ENCODE measurements around the gene ARHGEF17.

ARHGEF17 gene

DNA sequence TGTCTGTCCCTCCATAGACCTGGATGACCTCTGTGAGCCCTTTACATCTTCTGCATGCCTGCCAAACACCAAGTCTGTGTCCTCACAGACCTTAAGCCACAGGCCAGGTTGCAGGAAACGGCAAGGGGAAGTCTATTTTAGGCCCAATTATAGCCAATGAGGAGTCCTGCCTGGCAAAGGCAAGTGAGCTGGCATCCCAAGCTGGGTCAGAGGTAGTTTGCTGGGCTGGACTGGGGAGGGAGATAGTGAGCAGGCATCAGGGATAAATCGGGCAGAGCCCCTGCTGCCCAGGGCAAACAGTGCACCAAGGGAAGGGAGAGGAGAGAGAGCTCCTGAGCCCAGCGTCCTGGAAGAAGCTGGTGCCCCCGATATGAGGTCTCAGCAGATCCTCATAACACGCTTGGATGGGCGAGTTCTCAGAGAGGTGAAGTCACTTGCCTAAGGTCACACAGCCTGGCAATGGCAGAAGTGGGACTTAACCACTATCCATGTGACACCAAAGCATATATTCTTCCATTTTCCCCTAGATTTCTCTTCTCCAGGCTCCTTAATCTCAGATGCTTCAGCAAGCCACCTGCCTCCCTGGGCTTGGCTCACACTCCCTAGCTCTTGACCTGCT lies 64.4 kb downstream of the ARHGEF17 start:
- in situ Hi-C loops (cut with MboI; ENCODE audit: low sequenced_read_pairs) = no loop called here

DNA sequence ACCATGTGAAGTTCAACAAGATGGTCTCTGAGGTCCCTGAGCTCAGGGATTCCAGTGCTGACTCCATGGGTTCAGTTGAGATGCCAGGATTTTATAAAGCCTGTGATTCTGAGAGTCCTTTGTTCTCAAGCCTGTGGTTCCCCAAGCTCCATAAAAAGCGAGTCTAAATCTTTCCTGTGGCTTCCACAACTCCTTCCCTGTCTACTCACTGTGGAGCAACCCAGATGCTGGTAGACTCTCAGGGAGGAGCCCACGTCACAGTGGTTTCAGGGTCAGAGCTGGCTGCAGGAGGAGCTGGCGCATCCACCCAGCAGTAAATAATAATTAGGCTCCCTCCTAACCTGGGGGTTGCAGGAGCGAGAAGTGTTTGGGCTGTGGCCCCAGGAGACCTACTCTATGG lies 66.1 kb downstream of the ARHGEF17 start:
- in situ Hi-C loops (cut with MboI; ENCODE audit: low sequenced_read_pairs) = no loop called here

DNA sequence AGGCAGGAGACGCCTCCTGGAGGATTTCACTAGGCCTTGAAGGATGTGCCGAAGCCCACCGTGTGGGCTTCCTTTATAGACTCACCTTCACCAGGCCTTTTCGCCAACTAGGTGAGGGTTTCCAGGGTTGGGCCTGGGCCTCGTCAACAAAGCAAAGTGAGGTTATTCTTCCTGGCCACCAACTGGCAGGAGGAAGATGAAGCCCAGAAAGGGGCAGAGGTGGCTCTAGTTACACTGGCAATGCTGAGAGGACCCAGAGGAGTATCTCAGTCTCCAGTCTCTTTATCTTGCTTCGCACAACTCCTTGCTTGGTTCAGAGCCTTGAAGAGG lies 67.7 kb downstream of the ARHGEF17 start:
- in situ Hi-C loops (cut with MboI; ENCODE audit: low sequenced_read_pairs) = no loop called here

DNA sequence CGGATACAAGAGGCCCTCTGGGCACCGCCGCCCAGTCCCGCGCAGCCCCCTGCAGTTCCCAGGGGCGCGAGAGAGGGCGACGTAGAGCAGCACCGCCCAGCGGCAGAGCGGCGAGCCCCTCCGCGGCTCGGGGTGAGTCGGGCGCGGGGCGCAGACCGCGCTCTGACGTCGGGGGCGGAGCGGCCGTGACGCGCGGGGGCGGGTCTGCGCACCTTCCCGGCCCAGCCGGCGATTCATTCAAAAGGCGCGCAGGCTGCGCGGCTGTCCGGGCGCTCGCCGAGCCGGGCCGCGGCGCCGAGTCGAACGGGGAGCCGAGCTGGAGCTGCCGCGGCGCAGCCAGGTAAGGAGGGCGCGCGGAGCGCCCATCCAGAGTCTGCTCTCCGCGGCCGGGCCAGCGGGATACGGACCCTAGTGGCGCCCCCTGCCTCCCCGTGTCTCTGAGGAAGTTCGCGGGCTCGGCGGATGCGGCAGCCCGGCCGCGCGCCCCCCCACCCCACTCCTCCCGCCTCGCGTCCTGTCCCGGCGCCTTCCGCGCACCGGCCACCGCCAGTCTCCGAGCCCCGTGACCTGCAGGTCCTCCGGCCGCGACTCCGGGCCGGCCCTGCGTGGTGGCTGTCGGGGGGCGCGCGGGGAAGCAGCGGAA lies 68.2 kb downstream of the ARHGEF17 start, which contains the start of gene RELT:
Gene RELT, plus strand, starts transcription at position 240 of the 643 bp plus-strand sequence. CDS start 12,738 bp downstream, outside the sequence.
- in situ Hi-C loops (cut with MboI; ENCODE audit: low sequenced_read_pairs) = no loop called here

DNA sequence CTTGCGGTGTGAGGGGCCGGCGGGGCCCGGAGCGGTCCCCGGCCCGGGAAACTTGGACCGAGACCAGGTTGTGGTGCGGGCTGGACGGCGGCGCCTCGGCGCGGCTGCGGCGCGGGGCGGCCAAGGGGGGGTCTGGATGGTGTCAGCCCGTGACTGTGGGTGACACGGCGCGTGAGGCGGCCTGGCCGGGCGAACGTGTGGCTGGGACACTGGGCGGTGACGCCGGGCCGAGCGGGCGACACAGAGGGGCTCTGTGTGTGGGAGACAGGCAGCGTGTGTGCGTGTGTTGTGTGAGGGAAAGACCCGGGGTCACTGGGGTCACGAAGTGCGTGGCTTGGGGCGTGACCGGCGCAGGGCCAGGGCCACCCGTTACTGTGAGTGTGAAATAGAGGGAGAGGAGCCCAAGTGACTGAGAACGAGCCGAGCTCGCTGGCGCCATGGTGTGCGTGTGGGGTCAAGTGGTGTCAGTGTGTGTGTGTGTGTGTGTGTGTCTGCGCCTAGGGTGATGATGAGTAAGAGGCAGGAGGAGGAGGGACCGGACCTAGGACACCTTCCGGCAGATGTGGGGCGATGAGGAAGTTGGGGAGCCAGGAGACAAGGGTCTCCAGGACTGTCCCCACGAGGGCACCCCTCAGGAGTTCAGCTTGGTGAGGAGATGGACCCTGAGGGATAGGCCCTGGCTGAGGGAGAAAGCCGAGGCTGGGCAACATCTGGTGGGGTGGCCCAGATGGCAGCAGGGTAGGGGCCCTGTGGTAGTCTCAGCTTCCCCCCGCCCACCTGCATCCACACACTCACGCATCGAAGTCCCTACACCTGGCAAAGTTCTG lies 68.9 kb downstream of the ARHGEF17 start:
- in situ Hi-C loops (cut with MboI; ENCODE audit: low sequenced_read_pairs) = no loop called here

DNA sequence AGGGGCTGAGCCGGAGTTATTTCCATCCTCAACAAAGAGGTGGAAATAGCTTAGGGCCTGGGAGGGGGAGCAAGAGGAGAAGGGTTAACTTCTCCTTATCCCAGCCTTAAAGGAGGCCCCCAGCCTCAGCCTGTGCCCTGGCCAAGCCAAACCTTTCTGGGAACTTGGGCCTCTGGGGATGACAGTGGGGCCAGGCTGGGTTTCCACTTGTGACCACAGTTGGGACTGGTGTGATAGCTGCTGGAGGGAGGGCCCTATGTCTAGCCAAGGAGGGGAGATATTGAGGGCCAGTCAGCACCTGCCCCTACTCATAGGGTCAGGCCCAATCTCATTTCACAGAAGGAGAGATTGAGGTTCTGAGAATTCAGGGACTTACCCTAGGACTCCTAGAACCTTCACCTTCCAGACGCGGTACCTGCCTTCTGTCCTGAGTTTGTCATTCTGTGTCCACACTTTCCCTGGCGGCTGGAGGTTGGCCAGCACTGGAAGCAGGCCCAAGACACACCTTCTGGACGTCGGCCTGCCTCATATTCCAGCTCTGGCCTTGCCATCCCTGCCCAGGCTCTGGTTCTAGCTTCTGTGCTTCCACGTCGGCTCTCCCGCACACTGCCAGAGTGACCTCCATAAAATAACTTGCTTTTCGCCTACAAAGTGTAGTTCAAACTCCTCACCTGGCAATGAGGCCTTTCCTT lies 71.3 kb downstream of the ARHGEF17 start:
- in situ Hi-C loops (cut with MboI; ENCODE audit: low sequenced_read_pairs) = no loop called here

GRCh38 chr11:73380331-73380730 lies 72.3 kb downstream of the ARHGEF17 start:
- in situ Hi-C loops (cut with MboI; ENCODE audit: low sequenced_read_pairs) = no loop called here

DNA sequence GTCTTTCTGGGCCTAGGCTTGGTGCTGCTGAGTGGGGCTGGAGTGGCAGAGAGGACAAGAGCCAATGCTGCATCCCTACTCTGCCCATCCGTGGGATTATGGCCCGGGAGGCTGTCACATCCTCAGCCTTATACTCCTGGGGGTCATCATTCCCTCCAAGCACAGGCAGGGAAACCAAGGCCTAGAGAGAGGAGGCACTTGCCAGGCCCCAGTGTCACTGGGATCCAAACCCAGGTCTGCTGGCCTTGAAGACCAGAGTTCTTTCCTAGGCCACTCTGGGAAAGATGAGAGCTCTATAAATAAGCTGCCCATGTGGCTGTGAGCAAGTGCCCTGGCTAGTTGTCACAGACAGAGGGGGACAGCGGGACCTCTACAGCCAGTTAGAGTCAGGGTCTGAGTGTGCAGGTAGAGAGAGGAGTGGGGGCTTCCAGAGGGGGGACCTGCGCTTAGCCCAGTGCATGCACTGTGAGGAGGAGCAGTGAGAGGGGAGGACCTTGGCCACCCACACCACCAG lies 72.9 kb downstream of the ARHGEF17 start:
- in situ Hi-C loops (cut with MboI; ENCODE audit: low sequenced_read_pairs) = no loop called here

DNA sequence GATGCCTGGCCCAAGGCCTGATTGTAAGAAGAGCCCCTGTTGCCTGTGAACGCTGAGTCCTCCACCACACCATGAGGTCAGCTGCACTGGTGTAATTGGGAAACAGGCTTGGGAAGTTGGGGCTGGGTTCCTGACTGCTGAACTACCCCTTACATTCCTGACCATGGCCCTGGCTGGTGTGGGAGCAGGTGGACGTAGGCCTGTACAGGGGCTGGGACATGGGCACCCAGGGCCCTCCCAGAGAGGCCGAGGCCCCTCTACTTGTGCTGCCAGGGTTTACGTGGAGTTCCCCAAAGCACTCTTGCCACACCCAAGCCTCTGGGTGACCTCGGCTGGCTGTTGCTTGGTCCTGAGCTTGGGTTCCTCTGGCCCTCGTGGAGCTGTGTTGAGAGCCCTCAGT lies 73.5 kb downstream of the ARHGEF17 start:
- in situ Hi-C loops (cut with MboI; ENCODE audit: low sequenced_read_pairs) = no loop called here

DNA sequence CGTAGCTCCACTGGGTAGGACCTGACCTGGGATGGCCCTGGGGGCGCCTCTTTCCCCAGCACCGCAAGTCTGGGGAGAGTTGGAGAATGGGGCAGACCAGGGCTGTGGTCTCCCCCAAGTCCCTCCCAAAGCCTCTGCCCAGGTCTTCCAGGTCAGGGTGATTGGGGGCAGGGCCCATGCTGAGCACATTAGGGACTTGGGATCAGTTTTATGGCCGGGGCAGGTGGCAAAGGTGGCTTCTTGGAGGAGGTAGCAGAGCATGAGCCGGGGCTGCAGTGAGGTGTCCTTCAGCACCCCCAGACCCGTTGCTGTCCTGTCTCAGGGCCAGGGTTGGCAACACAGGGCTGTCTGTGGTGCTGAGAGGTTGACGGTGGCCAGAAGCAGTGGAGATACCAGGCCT lies 74.1 kb downstream of the ARHGEF17 start:
- in situ Hi-C loops (cut with MboI; ENCODE audit: low sequenced_read_pairs) = no loop called here

DNA sequence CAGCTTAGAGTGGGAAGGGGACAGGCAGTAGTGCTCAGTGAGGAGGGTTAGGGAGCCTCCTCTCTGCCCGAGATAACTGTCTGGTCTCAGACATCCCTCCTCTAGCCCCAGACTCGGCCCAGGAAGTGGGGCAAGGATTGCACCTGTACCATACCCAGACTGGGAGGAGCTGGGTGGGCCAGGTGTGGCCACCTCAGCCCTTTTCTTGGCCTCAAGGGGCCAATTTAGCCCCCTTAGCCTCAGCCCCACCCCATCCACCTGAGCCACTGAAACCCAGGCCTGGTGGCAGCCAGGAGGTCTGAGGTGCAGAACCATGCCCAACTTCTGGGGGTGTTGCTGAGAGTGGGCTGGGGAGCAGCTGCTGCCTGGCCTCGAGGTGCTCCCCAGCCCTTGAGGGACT lies 74.7 kb downstream of the ARHGEF17 start:
- in situ Hi-C loops (cut with MboI; ENCODE audit: low sequenced_read_pairs) = no loop called here

DNA sequence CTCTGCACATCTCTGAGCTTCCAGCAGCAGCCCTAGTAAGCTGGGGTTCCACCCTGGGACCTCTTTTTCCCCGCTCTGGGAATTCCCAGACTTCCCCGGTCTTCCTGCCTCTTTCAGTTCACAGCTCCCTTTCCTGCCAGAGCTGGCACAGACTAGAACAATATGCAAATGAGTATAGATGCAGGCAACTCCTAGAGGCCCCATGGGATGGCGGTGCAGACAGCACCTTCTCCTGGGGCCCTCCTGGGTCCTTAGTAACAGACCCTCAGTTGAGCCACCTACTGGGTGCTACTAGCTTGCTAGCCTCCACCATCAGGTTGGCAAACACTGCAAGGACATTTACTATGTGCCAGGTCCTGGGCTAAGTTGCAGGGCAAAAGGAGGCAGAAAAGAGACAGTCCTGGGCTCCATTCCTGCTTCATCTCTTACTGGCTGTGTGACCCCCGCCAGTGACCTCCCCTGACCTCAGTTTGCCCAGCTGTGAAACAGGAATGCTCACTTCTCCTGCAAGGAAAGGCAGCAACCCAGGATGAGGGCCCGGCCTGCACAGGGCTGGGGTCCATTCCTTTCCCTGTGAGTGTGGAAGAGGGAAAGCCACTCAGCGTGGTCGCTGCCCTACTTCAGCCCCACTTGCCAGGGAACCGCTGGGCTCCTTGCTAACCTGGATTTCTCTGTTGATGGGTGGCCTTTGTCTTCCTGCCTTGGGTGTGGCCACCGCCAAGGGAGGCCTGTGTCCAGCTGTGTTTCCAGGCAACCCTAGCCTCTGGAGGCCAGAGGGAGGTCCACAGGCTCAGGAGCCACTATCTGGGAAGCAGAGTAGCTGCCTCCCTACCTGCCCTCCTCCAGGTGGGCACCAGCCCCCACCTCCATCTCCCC lies 75.4 kb downstream of the ARHGEF17 start:
- in situ Hi-C loops (cut with MboI; ENCODE audit: low sequenced_read_pairs) = no loop called here

- in situ Hi-C loops (cut with MboI; ENCODE audit: low sequenced_read_pairs) = no loop called here
Observed at GRCh38 chr11:73384125-73384441, 76.0 kb downstream of the ARHGEF17 start.

- in situ Hi-C loops (cut with MboI; ENCODE audit: low sequenced_read_pairs) = no loop called here
Observed at GRCh38 chr11:73384531-73384871, 76.4 kb downstream of the ARHGEF17 start.

GRCh38 chr11:73384872-73385689 lies 77.0 kb downstream of the ARHGEF17 start:
- in situ Hi-C loops (cut with MboI; ENCODE audit: low sequenced_read_pairs) = no loop called here

DNA sequence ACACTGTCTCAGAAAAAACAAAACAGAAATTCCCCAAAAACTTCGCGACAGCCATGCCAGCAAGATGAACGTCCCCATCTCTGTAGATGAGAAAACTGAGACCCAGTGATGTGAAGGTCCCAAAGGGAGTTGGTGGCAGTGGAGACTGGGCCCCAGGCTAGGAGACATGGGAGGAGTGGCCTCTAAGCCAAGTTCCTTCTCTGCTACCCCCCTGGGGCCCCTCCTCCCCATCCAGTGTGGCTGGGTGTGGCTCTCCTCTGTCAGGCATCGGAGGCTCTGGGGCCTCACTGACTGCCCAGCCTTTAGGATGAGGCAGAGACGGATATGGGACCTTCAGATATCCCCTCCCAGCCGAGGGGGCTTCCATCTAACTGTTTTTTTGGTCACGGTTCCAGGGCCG lies 77.9 kb downstream of the ARHGEF17 start:
- in situ Hi-C loops (cut with MboI; ENCODE audit: low sequenced_read_pairs) = no loop called here

DNA sequence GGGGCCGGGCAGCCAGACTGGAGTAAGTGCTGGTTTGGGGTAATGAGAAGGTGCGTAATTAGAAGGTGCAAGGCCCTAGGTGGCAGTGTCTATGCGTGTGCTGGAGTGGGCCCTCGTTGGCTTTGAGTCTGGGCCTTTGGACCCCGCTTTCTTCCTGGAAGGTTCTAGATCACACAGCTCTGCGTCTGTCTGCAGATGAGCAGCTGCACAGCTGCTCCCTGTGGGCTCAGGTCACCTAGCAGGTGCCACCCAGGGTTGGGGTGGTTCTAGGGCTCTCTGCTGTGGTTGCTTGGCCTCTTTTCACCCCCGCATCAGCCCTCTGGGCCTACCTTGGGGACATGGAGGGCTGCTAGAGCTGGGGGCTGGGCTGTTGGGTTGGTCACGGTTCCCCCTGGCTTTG lies 78.5 kb downstream of the ARHGEF17 start:
- in situ Hi-C loops (cut with MboI; ENCODE audit: low sequenced_read_pairs) = no loop called here

DNA sequence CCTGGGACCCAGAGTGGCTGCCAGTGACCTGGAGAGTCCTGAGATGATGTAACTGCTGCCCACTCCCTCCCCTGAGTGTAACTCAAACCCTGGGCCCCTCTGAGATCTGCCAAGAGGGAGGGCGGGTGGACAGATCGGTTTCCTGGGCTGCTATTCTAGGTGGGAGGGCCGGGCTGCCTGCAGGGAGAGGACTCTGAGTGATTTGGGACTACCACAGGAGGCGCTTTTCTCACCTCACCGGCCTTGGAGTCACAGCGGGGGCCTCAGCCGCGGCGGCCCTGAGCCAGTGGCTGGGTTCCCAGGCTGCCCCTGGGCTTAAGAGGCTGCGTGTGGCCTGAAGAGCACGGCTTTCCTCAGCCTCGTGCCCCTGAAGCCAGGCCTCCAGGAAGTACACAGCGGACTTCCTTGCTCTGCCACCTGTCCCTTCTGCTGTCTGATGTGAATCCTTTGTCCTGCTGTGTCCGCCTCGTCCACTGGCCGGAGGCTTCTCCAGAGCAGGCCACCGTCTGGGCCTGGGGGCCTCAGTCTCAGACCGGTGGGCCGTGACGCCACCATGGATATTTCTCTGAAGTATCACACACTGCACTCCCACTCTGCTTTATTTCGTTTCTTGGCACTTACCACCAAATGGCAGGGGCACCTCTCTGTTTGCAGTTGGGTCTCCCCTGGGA lies 79.7 kb downstream of the ARHGEF17 start:
- in situ Hi-C loops (cut with MboI; ENCODE audit: low sequenced_read_pairs) = no loop called here
